ENCODE data around the gene TOR3A.
"Not testable (repeated sequence)": the region's sequence is repeated elsewhere in the genome, so short reads cannot be mapped to it uniquely, and the experiment has no call there.

The TOR3A gene

GRCh38 chr1:179127163-179127895 is 45.5 kb downstream of the TOR3A start:
- no peak overlapping the region for H3K27ac ChIP-seq
- no peak for TF ChIP-seq CTCF (IDR thresholded peaks at IDR 0.05)
- no peak for TF ChIP-seq ZFX (IDR thresholded peaks at IDR 0.05; ENCODE audit: borderline replicate concordance)

- H3K27ac ChIP-seq, result no peak overlapping the region
- TF ChIP-seq CTCF (IDR thresholded peaks at IDR 0.05), result no peak
- no peak for TF ChIP-seq ZFX (IDR thresholded peaks at IDR 0.05; ENCODE audit: borderline replicate concordance)
These were observed 46.6 kb downstream of the TOR3A start for GRCh38 chr1:179128520-179128919.

DNA sequence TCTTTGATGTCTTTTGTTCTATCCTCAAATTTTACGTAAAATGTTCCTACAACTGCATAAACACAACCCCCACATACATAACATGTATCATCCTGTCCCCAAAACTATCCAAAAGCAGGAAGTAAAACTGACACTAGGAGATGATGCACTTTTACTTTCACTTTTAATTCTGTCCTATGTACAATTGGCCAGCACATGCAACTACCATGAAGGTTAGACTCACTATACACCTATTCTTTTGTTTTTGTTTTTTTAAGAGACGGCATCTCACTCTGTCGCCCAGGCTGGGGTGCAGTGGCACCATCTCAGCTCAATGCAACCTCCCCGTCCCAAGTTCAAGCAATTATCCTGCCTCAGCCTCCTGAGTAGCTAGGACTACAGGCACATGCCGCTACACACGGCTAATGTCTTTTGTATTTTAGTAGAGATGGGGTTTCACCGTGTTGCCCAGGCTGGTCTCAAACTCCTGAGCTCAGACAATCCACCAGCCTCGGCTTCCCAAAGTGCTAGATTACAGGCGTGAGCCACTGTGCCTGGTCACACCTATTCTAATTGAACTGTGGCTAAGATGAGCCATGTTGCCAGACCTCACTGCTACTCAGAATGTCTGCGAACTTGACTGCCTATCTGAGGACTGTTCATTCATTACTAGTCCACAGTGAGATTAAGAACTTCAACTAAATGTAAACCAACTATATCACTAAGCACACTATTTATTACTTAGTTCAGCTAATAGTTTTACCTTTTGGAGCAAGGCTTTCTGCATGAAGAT is 48.0 kb downstream of the TOR3A start:
- no peak for TF ChIP-seq CTCF (IDR thresholded peaks at IDR 0.05)
- no peak for TF ChIP-seq ZFX (IDR thresholded peaks at IDR 0.05; ENCODE audit: borderline replicate concordance)
- no peak overlapping the region for H3K27ac ChIP-seq

- not testable (repeated sequence) for H3K27ac ChIP-seq
These were observed 53.3 kb downstream of the TOR3A start for GRCh38 chr1:179135168-179135567.

DNA sequence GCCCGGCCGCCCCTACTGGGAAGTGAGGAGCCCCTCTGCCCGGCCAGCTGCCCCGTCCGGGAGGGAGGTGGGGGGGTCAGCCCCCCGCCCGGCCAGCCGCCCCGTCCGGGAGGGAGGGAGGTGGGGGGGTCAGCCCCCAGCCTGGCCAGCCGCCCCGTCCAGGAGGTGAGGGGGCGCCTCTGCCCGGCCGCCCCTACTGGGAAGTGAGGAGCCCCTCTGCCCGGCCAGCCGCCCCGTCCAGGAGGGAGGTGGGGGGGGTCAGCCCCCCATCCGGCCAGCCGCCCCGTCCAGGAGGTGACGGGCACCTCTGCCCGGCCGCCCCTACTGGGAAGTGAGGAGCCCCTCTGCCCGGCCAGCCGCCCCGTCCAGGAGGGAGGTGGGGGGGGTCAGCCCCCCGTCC is 53.8 kb downstream of the TOR3A start:
- not testable (repeated sequence) for H3K27ac ChIP-seq

DNA sequence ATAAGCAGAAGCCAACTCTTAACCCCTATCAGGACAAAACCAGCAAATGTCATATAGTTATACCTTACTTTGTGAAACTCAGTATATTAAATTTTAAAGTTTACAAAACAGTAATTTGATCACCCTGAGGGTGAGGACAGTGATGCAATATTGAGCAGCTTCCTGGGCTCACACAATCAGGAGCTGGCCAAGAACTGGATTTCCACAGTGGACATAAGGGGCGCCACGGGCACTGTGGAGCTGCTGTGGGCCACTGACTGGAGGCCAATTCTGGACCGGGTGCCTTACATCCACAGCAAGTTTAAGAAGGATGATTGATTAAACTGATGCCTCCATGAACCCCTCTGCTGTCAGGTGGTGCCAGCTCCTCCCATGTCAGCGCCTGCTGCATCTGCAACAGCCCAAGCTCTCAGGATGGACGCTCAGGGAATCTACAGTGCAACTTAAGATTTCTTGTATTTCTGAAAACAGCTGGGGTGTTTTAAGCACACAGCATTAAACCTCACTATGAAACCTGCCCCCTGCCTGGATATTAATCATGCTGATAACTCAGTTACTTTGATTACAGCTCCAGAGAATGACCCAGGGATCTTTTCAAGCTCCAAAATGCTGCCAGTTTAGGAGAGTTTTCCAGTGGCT is 55.9 kb downstream of the TOR3A start:
- H3K27ac ChIP-seq, result no peak overlapping the region
- TF ChIP-seq CTCF (IDR thresholded peaks at IDR 0.05) (no peak), ZFX (IDR thresholded peaks at IDR 0.05; ENCODE audit: borderline replicate concordance) (no peak)

DNA sequence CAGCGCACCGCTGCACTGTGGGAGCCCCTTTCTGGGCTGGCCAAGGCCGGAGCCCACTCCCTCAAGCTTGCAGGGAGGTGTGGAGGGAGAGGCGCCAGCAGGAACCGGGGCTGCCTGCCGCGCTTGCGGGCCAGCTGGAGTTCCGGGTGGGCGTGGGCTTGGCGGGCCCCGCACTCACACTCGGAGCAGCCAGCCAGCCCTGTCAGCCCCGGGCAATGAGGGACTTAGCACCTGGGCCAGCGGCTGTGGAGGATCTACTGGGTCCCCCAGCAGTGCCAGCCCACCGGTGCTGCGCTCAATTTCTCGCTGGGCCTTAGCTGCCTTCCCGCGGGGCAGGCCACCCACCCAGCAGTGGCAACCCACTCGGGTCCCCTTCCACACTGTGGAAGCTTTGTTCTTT is 56.9 kb downstream of the TOR3A start:
- H3K27ac ChIP-seq, result not testable (repeated sequence)

GRCh38 chr1:179141592-179142251 is 59.9 kb downstream of the TOR3A start:
- TF ChIP-seq CTCF (IDR thresholded peaks at IDR 0.05) (no peak), ZFX (IDR thresholded peaks at IDR 0.05; ENCODE audit: borderline replicate concordance) (no peak)
- H3K27ac ChIP-seq, result no peak overlapping the region

All from 22Rv1 (cell line).